Activated CD4-positive, alpha-beta T cell treated with anti-CD3 and anti-CD28 coated beads for 24 hours (primary cell): Measurements from ENCODE around the gene RAP1GAP2.
"Not testable (repeated sequence)": the region's sequence is repeated elsewhere in the genome, so short reads cannot be mapped to it uniquely, and the experiment has no call there.

Experiments
- DNase-seq, 2 donors: peaks; one replicate each; pipeline ENCODE4 v3.0.0-alpha.2; 2020; ENCODE audit warnings: low read depth in 2 of 2

The RAP1GAP2 gene

DNA sequence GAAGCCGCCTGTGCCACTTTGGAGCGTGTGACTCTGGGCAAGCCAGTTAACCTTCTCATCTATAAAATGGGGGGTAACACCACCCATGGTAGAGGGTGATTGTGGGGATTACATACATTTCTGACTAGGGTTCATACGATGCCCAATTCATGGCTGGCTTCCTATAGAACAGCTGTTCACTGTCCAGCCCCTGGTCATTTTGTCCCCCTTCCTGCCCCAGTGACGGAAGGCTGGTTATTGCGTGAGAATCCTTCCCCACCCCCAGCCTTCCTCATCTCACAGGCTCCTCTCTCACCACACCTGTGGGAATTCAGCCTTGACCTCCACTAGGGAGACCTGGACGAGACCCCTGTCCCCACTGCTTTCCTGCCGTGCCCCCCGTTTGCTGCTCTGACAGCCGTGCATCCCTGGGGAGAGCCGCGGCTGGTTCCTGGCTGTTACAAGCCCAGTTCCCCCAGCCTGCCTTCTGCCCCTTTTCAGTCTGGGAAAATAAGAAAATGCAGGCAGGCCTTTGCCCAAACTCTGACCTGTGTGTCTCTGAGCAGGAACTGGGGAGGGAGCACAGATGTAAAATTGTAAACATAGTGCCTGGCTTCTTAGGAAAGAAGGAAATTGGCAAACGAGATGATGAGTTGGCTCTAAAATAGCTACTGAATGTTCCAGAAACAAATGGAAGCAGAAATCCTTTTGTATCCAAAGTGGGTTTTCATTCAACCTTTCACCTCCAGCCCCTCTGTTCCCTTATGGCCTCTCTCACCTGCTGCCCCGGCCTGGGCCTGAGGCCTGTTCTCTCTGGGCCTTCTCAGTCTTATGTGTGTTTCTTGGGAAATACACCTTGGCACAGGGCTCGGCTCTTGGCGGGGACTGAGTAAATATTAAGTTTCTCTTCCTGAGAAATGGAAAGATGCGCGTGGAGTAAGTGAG lies 199.9 kb downstream of the RAP1GAP2 start:
- DNase-seq: no peak

GRCh38 chr17:2996810-2997670 lies 200.8 kb downstream of the RAP1GAP2 start:
- DNase-seq: no peak

- DNase-seq: not testable (repeated sequence)
These were observed 202.2 kb downstream of the RAP1GAP2 start for GRCh38 chr17:2998469-2998901.

GRCh38 chr17:3002538-3003295 lies 206.5 kb downstream of the RAP1GAP2 start:
- no peak for DNase-seq

- DNase-seq: no peak
These were observed 207.3 kb downstream of the RAP1GAP2 start for GRCh38 chr17:3003296-3004149.

DNA sequence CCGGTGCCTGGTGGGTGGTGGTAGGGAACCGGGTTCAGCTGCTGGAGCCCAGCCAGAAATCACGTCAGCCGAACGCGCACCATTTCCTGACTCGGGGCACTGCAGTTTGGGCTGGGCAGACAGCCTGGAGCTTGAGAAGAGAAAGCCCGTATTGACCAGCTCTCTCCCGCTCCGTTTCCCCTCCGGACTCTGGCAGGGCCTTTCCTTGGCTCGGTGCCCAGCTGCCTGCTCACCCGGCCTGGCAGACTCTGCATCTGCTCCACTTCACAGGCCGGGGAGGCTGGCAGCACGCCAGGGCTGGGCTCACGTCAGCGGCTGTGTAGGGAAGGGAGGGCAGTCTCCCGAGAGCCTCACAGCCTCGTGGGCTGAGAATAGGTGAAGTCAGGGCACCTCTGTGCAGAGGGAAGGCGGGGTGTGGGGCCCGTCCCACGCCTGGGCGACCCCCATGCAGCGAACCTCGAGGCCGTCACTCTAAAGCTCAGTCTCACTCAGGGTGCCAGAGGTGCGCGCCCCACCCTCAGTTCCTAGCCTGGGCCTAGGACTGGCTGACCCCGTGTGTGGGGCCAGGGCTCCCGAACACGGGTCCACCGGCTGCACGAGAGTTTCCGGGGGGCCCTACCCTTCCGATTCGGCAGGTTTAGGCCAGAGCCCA lies 208.0 kb downstream of the RAP1GAP2 start:
- peak; percentile 31 to 43 for DNase-seq

DNA sequence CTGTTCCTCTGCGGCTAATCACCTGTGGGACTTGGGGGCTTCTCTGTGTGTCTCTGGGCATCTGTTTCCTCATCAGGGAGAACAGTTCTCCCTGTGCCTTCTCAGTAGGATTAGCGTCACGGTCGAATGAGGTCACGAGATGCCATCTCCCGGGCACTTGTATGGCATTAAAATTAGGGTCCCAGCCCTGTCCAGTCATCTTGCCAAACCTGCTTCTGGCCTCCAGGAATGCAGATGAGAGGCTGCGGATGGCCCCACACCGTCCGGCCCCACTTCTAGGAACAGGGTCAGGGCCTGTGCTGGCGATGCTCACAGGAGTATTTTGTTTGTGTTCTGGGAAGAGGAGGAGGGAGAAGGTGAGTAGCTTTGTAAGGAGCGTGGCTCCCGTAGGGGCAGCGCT lies 208.7 kb downstream of the RAP1GAP2 start:
- DNase-seq: no peak

- no peak for DNase-seq
These were observed 209.5 kb downstream of the RAP1GAP2 start for GRCh38 chr17:3005696-3006095.

DNA sequence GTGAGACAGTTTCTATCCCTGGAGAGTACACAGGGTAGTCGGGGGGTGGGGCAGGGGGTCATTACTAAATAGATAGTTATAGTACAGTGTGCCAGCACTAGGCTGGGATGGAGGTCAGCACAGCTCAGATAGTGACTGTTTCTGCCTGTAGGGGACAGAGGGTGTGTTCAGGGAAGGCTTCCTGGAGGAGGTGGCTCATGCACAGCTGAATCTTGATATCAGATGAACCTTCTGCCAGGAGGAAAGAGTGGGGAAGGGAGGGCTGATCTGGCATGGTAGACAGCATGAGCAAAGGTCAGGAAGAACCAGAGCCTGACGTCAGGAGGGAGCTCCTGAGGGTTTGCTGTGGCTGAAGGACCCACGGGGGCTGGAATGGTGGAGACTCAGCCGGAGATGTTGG lies 210.6 kb downstream of the RAP1GAP2 start:
- DNase-seq: no peak

DNA sequence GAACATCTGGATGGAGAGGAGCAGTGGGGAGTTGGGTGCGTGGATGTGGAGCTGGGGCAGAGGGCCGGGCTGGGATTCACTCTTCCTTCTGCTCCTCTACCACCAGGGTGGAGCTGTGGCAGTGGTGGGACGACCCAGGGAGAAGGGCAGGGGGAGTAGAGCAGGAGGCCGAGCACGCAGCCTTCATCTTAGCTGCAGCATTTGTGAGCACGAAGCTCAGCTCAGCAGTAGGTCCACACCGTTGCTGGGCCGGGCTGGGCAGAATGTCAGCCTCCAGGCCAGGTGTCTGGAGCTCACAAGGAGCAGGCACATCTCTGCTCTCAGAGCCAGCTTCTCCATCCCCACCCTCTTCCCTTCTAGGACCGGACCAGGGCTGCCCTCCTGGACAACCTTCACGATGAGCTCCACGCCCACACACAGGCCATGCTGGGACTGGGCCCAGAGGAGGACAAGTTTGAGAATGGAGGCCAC lies 211.4 kb downstream of the RAP1GAP2 start:
- DNase-seq: no peak

DNA sequence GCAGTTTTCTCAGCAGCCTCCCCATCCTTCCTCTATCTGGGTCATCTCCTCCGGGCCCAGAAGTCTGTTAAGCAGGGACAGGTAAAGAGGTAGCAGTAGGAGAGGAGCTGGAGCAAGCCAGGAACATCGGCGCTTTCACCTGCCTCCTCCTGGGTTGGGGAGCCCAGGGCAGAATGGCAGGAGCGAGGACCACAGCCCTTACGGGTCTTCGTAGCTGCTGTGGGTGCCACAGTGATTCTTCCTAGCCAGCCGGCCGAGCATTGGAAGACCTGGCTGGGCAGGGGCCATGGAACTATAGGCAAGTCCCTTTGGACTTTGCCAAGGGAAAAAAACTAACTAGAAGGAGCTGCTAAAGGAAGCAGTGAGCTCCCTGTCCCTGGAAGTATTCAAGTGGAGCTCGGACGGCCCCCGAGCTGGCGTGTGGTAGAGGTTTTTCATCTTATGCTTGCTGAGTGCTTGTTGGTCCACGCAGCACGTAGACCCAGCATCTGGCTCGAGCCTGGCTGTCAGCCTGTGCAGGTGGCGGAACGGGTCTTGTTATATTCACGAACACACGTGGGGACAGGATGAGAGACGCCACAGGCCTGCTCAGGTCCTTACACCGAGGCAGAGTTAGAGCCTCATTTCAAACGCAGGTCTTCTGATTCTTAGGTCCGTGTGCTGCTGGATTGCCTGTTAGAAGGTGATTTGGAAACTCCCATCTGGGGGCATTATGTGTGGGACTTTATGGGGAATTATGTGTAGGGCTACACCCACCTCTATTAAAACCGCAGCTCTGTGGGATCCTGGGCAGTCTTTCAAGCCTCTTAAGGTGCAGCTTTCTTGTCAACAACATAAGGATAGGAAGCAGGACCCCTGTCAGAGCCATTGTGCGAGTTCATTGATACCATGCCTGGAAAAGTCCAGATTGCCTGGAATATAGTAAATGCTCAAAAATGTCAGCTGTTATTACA lies 212.4 kb downstream of the RAP1GAP2 start:
- no peak for DNase-seq

- DNase-seq: no peak
These were observed 213.2 kb downstream of the RAP1GAP2 start for GRCh38 chr17:3009411-3009920.

DNA sequence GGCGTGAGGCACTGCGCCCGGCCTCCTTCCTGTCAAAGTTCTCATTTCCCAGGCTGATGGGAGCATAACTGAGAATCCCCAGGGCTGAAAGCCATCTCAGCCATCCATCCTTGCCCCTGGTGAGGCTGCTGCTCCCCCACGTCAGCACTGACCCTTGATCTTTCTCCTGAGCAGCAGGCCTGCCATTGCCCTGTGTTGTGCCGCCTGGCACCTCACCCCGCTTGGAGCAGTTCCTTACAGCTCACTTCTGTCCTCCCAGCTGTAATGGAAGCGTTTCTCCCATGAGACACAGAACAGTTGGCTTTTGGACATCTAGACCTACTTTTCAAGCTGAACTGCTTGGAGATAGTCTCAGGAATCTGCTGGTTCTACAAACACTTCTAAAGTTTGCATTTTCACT lies 215.7 kb downstream of the RAP1GAP2 start:
- no peak for DNase-seq

GRCh38 chr17:3012926-3013581 lies 216.8 kb downstream of the RAP1GAP2 start:
- DNase-seq: peak; percentile 44 to 46

DNA sequence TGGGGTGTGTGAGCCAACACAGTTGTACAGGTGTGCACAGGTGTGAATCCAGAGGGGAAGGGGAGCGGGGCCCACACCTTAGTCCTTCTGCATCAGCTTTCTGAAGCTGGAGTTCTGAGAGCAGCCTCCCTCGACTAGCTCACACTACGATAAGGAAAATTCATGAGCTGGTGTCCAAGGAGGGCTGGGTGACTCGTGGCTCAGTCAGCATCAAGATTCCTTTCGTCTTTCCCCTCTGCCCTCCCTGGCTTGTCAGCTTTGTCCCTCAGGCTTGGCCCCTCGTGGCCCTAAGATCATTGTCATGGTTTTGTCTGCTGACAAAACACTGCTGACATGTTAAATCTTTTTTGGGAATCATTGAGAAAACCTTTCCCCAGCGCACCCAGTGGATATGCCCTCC lies 219.7 kb downstream of the RAP1GAP2 start:
- DNase-seq: no peak

DNA sequence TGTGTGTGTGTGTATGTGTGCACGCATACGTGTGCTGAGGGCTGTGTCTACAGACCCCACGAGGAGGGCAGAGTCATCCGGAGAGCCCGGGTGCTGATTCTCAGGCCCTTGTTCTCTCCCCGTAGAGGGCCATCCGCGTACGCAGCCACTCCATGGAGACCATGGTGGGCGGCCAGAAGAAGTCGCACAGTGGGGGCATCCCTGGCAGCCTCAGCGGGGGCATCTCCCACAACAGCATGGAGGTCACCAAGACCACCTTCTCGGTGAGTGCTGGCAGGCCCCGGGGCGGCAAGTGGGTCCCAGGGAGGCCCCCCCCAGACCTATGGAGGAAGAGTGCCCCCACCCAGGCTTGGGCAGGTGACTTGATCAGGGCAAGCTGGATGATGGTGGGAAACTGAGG lies 221.7 kb downstream of the RAP1GAP2 start:
- DNase-seq: no peak

GRCh38 chr17:3019761-3020160 lies 223.5 kb downstream of the RAP1GAP2 start:
- DNase-seq: no peak

DNA sequence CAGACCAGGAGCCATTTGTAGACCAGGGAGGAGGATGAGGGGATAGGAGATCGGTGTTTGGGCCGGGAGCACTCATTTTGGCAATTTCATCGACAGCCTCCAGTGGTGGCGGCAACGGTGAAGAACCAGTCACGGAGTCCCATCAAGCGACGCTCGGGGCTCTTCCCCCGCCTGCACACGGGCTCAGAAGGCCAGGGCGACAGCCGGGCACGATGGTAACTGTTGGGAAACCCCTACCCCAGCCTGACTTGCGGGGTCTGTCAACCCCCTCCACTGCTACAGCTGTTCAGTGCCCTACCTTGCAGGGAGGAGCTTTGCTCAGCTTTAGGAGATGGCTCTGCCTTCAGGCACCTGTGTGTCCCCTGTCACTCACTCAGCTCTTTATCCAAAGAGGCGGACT lies 224.1 kb downstream of the RAP1GAP2 start:
- no peak for DNase-seq
